Pons (tissue), 1 donor: ENCODE results near the gene MYO19.
"Not testable (repeated sequence)": the region's sequence is repeated elsewhere in the genome, so short reads cannot be mapped to it uniquely, and the experiment has no call there.

Source experiments
- DNase-seq: peaks from one replicate; pipeline ENCODE4 v3.0.0-alpha.2; 2016; ENCODE audit warnings: low spot score

MYO19 gene

GRCh38 chr17:36533935-36534839, 481 bp downstream of the MYO19 start:
- DNase-seq: peak; percentile 25

- DNase-seq: no peak
Measured at GRCh38 chr17:36532435-36532975, 2.2 kb downstream of the MYO19 start.

- DNase-seq: no peak
Measured at GRCh38 chr17:36529121-36529520, 5.5 kb downstream of the MYO19 start.

GRCh38 chr17:36527621-36528250, 6.9 kb downstream of the MYO19 start:
- no peak for DNase-seq

- no peak for DNase-seq
Measured at GRCh38 chr17:36525888-36526287, 8.8 kb downstream of the MYO19 start.

- DNase-seq: no peak
Measured at GRCh38 chr17:36525113-36525512, 9.6 kb downstream of the MYO19 start.

- DNase-seq: no peak
Measured at GRCh38 chr17:36524428-36524876, 10.2 kb downstream of the MYO19 start.

- no peak for DNase-seq
Measured at GRCh38 chr17:36523113-36523512, 11.6 kb downstream of the MYO19 start.

GRCh38 chr17:36515837-36516236, 18.8 kb downstream of the MYO19 start:
- DNase-seq: no peak

GRCh38 chr17:36514856-36515255, 19.8 kb downstream of the MYO19 start:
- no peak for DNase-seq

GRCh38 chr17:36512641-36513040, 22.0 kb downstream of the MYO19 start:
- no peak for DNase-seq

- DNase-seq: no peak
Measured at GRCh38 chr17:36511216-36511615, 23.5 kb downstream of the MYO19 start.

GRCh38 chr17:36510636-36511035, 24.0 kb downstream of the MYO19 start:
- DNase-seq: no peak

- DNase-seq: no peak
Measured at GRCh38 chr17:36509272-36509985, 25.2 kb downstream of the MYO19 start.

GRCh38 chr17:36508439-36508838, 26.2 kb downstream of the MYO19 start:
- not testable (repeated sequence) for DNase-seq

- no peak for DNase-seq
Measured at GRCh38 chr17:36507266-36507665, 27.4 kb downstream of the MYO19 start.

GRCh38 chr17:36506831-36507230, 27.8 kb downstream of the MYO19 start:
- no peak for DNase-seq

- no peak for DNase-seq
Measured at GRCh38 chr17:36506249-36506826, 28.3 kb downstream of the MYO19 start.

GRCh38 chr17:36505171-36505570, 29.5 kb downstream of the MYO19 start:
- no peak for DNase-seq

GRCh38 chr17:36504156-36504545, 30.5 kb downstream of the MYO19 start:
- no peak for DNase-seq

- DNase-seq: no peak
Measured at GRCh38 chr17:36503456-36504155, 31.1 kb downstream of the MYO19 start.
